HEK293 (cell line): Measurements from ENCODE around the gene UBE2Q2.
"Not testable (repeated sequence)": the region's sequence is repeated elsewhere in the genome, so short reads cannot be mapped to it uniquely, and the experiment has no call there.

Experiments used
- CTCF ChIA-PET: fragments of 350-600 bp; formaldehyde crosslinking; extraction: SDS; loops from one replicate; lab custom pipeline; 2021; ENCODE audit warnings: antibody characterized with exemption; lab: Yijun Ruan, JAX
- POLR2A ChIA-PET: fragments of 300-600 bp; formaldehyde crosslinking; extraction: SDS; loops from one replicate; lab custom pipeline; 2020; ENCODE audit warnings: antibody characterized with exemption, inconsistent platforms; lab: Yijun Ruan, JAX
- H3K27ac ChIP-seq: fragments of 200-500 bp; sonication (Bioruptor generic); 2 replicates; pipeline ENCODE4 v1.5.1; 2014; ENCODE audit warnings: low read depth, low read length, control low read depth, inconsistent platforms; ENCODE audit errors: extremely low read depth
- H3K36me3 ChIP-seq, 2 experiments: fragments of 200-500 bp in 1 of 2; sonication (Bioruptor generic) in 1 of 2; 1 replicate in 1 of 2; 2 replicates in 1 of 2; pipeline ENCODE4 v1.5.1; 2014 to 2017; ENCODE audit warnings: inconsistent platforms in 2 of 2, low read length in 2 of 2; ENCODE audit not compliant: control insufficient read depth in 2 of 2, insufficient read depth in 1 of 2
- H3K4me1 ChIP-seq: fragments of 200-500 bp; sonication (Bioruptor generic); 2 replicates; pipeline ENCODE4 v1.5.1; 2014; ENCODE audit warnings: mild to moderate bottlenecking, low read length, inconsistent platforms; ENCODE audit not compliant: control insufficient read depth, insufficient read depth
- H3K4me3 ChIP-seq: 2 replicates; pipeline ENCODE4 v1.5.1; 2011; ENCODE audit warnings: low read depth, mild to moderate bottlenecking, control low read depth, low read length, moderate library complexity
- H3K9me3 ChIP-seq: fragments of 200-500 bp; sonication (Bioruptor generic); 2 replicates; pipeline ENCODE4 v1.5.1; 2014; ENCODE audit warnings: low read depth, low read length, inconsistent platforms; ENCODE audit not compliant: control insufficient read depth, insufficient read depth
- BCL11A ChIP-seq: fragments of 450-650 bp; formaldehyde crosslinking; IDR thresholded peaks from 2 replicates; pipeline ENCODE4 v1.5.1; 2016; ENCODE audit warnings: low read depth, missing biosample characterization, missing genetic modification characterization
- MEIS1 ChIP-seq: sonication (generic); formaldehyde crosslinking; IDR thresholded peaks from 2 replicates; pipeline ENCODE4 v1.8.1; 2022; ENCODE audit warnings: missing genetic modification reagents, mild to moderate bottlenecking, borderline replicate concordance
- PRDM4 ChIP-seq: fragments of 450-650 bp; formaldehyde crosslinking; IDR thresholded peaks from 2 replicates; pipeline ENCODE4 v1.5.1; 2017; ENCODE audit warnings: missing biosample characterization, missing genetic modification characterization
- RBAK ChIP-seq: fragments of 450-650 bp; formaldehyde crosslinking; IDR thresholded peaks from 2 replicates; pipeline ENCODE4 v1.5.1; 2016; ENCODE audit warnings: missing biosample characterization, missing genetic modification characterization
- SALL2 ChIP-seq: fragments of 450-650 bp; formaldehyde crosslinking; IDR thresholded peaks from 2 replicates; pipeline ENCODE4 v1.5.0; 2017; ENCODE audit warnings: missing biosample characterization, mild to moderate bottlenecking, missing genetic modification characterization, borderline replicate concordance
- SP7 ChIP-seq: fragments of 450-650 bp; formaldehyde crosslinking; IDR thresholded peaks from 2 replicates; pipeline ENCODE4 v1.5.1; 2016; ENCODE audit warnings: missing biosample characterization, missing genetic modification characterization
- ZFP69B ChIP-seq: fragments of 450-650 bp; formaldehyde crosslinking; IDR thresholded peaks from 2 replicates; pipeline ENCODE4 v1.5.1; 2016; ENCODE audit warnings: missing biosample characterization, missing genetic modification characterization
- ZNF114 ChIP-seq: fragments of 450-650 bp; formaldehyde crosslinking; IDR thresholded peaks from 2 replicates; pipeline ENCODE4 v1.5.0; 2017; ENCODE audit warnings: missing biosample characterization, missing genetic modification characterization
- ZNF121 ChIP-seq: fragments of 450-650 bp; formaldehyde crosslinking; IDR thresholded peaks from 2 replicates; pipeline ENCODE4 v1.5.1; 2016; ENCODE audit warnings: missing biosample characterization, missing genetic modification characterization
- ZNF16 ChIP-seq: fragments of 450-650 bp; formaldehyde crosslinking; IDR thresholded peaks from 2 replicates; pipeline ENCODE4 v1.5.1; 2016; ENCODE audit warnings: low read depth, missing biosample characterization, missing genetic modification characterization
- ZNF19 ChIP-seq: fragments of 450-650 bp; formaldehyde crosslinking; IDR thresholded peaks from 2 replicates; pipeline ENCODE4; 2016; ENCODE audit warnings: missing biosample characterization, missing genetic modification characterization, low read depth
- ZNF37A ChIP-seq: fragments of 450-650 bp; IDR thresholded peaks from 2 replicates; pipeline ENCODE4 v1.5.1; 2018; ENCODE audit warnings: missing biosample characterization, missing genetic modification characterization
- ZNF426 ChIP-seq: fragments of 450-650 bp; formaldehyde crosslinking; IDR thresholded peaks from 2 replicates; pipeline ENCODE4 v1.5.1; 2017; ENCODE audit warnings: missing biosample characterization, missing genetic modification characterization, mild to moderate bottlenecking, inconsistent platforms, moderate library complexity
- ZXDB ChIP-seq: fragments of 450-650 bp; formaldehyde crosslinking; IDR thresholded peaks from 2 replicates; pipeline ENCODE4 v1.5.1; 2016; ENCODE audit warnings: missing biosample characterization, missing genetic modification characterization
- TF ChIP-seq, protein P1 (sequence below): fragments of 450-650 bp; formaldehyde crosslinking; IDR thresholded peaks from 2 replicates; pipeline ENCODE4 v1.5.1; 2016; ENCODE audit warnings: missing biosample characterization, missing genetic modification characterization
- TF ChIP-seq, protein P2 (sequence below): fragments of 450-650 bp; IDR thresholded peaks from 2 replicates; pipeline ENCODE4 v1.5.1; 2018; ENCODE audit warnings: missing biosample characterization, mild to moderate bottlenecking, missing genetic modification characterization
- TF ChIP-seq, protein P3 (sequence below): fragments of 450-650 bp; formaldehyde crosslinking; optimal IDR thresholded peaks from 2 replicates; pipeline ENCODE3; 2016; ENCODE audit warnings: missing biosample characterization, mild to moderate bottlenecking, missing genetic modification characterization
- TF ChIP-seq, protein P4 (sequence below): fragments of 450-650 bp; formaldehyde crosslinking; IDR thresholded peaks from 2 replicates; pipeline ENCODE4 v1.5.1; 2016; ENCODE audit warnings: missing biosample characterization, missing genetic modification characterization
- TF ChIP-seq, protein P5 (sequence below): fragments of 450-650 bp; formaldehyde crosslinking; IDR thresholded peaks from 2 replicates; pipeline ENCODE4 v1.5.1; 2016; ENCODE audit warnings: missing biosample characterization, missing genetic modification characterization

Gene UBE2Q2

DNA sequence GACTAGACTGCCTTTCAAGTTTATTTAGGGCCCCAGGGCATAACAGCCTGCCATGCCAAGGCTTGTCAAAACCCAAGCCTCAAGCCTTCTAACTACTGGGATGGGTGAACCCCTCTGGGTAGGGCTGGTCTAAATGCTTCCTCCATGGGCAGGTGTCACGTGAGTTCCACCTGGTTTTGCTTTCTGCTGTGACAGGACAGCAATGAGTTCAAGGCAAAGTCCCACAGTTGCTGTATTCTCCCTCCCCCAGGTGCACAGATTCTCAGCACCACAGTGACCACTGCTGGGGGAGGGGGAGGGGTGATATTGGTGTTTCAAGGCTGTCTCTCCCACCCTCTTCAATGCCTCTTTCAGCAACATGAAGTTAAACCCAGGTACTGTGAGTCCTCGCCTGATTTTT lies 46.9 kb upstream of the UBE2Q2 start (continued):
- TF ChIP-seq, protein P1, sequence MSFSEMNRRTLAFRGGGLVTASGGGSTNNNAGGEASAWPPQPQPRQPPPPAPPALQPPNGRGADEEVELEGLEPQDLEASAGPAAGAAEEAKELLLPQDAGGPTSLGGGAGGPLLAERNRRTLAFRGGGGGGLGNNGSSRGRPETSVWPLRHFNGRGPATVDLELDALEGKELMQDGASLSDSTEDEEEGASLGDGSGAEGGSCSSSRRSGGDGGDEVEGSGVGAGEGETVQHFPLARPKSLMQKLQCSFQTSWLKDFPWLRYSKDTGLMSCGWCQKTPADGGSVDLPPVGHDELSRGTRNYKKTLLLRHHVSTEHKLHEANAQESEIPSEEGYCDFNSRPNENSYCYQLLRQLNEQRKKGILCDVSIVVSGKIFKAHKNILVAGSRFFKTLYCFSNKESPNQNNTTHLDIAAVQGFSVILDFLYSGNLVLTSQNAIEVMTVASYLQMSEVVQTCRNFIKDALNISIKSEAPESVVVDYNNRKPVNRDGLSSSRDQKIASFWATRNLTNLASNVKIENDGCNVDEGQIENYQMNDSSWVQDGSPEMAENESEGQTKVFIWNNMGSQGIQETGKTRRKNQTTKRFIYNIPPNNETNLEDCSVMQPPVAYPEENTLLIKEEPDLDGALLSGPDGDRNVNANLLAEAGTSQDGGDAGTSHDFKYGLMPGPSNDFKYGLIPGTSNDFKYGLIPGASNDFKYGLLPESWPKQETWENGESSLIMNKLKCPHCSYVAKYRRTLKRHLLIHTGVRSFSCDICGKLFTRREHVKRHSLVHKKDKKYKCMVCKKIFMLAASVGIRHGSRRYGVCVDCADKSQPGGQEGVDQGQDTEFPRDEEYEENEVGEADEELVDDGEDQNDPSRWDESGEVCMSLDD: no peak

DNA sequence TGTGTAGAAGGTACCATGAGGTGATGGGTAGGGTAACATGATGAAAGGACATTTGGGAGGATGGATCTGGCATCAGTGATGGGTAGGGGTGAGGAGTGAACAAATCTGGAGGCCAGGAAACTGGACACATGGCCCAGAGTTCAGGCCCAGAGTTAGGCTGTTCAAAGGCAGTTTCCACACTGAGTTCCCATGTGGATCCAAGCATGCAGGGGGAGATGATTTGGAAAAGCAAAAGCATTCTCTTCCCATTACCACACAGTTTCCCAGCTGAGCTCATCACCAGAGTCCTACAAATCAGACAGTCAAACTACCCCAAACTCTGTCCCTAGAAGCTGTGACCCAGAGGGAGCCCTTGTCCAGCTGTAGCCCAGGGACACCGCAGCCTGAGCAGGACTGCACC lies 46.1 kb upstream of the UBE2Q2 start:
- H3K9me3 ChIP-seq, H3K4me3 ChIP-seq, H3K36me3 ChIP-seq, H3K27ac ChIP-seq, H3K4me1 ChIP-seq: not testable (repeated sequence)
- ChIA-PET CTCF (interaction anchor here (0.7 to 1.1 kb wide), 2 partner anchors 69 to 111 kb away, joined by 3 read pairs; no protein-coding TSS in a partner anchor), POLR2A (interaction anchor here (0.8 kb wide), 1 partner anchor 418 kb away, joined by 4 read pairs; no protein-coding TSS in a partner anchor)

GRCh38 chr15:75799190-75799589 lies 44.1 kb upstream of the UBE2Q2 start:
- Histone ChIP-seq H3K9me3 (no peaks in the 10 kb centered on the region), H3K4me3 (no peak overlapping the region), H3K4me1 (no peaks in the 10 kb centered on the region), H3K36me3 (no peaks in the 10 kb centered on the region), H3K27ac (no peak overlapping the region)
- CTCF ChIA-PET: interaction anchor here (0.6 to 6.1 kb wide), 5 partner anchors 15 to 119 kb away, joined by 3 to 65 read pairs (median 20); no protein-coding TSS in a partner anchor
- POLR2A ChIA-PET: no interaction called here
- TF ChIP-seq, protein P2, sequence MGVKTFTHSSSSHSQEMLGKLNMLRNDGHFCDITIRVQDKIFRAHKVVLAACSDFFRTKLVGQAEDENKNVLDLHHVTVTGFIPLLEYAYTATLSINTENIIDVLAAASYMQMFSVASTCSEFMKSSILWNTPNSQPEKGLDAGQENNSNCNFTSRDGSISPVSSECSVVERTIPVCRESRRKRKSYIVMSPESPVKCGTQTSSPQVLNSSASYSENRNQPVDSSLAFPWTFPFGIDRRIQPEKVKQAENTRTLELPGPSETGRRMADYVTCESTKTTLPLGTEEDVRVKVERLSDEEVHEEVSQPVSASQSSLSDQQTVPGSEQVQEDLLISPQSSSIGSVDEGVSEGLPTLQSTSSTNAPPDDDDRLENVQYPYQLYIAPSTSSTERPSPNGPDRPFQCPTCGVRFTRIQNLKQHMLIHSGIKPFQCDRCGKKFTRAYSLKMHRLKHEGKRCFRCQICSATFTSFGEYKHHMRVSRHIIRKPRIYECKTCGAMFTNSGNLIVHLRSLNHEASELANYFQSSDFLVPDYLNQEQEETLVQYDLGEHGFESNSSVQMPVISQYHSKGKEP (tag by site-specific recombination): no peak
- TF ChIP-seq ZNF114 (no peak), PRDM4 (tag by site-specific recombination) (no peak), ZNF19 (no peak), BCL11A (tag by site-specific recombination) (no peak), ZXDB (no peak), MEIS1 (no peak), SP7 (tag by site-specific recombination) (no peak), ZFP69B (tag by site-specific recombination) (no peak), ZNF16 (tag by site-specific recombination) (no peak), RBAK (tag by site-specific recombination) (no peak), ZNF121 (tag by site-specific recombination) (no peak), SALL2 (tag by site-specific recombination) (no peak), ZNF37A (no peak), ZNF426 (tag by site-specific recombination) (no peak)
- TF ChIP-seq, protein P3, sequence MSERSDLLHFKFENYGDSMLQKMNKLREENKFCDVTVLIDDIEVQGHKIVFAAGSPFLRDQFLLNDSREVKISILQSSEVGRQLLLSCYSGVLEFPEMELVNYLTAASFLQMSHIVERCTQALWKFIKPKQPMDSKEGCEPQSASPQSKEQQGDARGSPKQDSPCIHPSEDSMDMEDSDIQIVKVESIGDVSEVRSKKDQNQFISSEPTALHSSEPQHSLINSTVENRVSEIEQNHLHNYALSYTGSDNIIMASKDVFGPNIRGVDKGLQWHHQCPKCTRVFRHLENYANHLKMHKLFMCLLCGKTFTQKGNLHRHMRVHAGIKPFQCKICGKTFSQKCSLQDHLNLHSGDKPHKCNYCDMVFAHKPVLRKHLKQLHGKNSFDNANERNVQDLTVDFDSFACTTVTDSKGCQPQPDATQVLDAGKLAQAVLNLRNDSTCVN (tag by site-specific recombination): no peak
- TF ChIP-seq, protein P4, sequence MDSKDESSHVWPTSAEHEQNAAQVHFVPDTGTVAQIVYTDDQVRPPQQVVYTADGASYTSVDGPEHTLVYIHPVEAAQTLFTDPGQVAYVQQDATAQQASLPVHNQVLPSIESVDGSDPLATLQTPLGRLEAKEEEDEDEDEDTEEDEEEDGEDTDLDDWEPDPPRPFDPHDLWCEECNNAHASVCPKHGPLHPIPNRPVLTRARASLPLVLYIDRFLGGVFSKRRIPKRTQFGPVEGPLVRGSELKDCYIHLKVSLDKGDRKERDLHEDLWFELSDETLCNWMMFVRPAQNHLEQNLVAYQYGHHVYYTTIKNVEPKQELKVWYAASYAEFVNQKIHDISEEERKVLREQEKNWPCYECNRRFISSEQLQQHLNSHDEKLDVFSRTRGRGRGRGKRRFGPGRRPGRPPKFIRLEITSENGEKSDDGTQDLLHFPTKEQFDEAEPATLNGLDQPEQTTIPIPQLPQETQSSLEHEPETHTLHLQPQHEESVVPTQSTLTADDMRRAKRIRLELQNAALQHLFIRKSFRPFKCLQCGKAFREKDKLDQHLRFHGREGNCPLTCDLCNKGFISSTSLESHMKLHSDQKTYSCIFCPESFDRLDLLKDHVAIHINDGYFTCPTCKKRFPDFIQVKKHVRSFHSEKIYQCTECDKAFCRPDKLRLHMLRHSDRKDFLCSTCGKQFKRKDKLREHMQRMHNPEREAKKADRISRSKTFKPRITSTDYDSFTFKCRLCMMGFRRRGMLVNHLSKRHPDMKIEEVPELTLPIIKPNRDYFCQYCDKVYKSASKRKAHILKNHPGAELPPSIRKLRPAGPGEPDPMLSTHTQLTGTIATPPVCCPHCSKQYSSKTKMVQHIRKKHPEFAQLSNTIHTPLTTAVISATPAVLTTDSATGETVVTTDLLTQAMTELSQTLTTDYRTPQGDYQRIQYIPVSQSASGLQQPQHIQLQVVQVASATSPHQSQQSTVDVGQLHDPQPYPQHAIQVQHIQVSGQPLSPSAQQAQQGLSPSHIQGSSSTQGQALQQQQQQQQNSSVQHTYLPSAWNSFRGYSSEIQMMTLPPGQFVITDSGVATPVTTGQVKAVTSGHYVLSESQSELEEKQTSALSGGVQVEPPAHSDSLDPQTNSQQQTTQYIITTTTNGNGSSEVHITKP (tag by site-specific recombination): no peak
- TF ChIP-seq, protein P5, sequence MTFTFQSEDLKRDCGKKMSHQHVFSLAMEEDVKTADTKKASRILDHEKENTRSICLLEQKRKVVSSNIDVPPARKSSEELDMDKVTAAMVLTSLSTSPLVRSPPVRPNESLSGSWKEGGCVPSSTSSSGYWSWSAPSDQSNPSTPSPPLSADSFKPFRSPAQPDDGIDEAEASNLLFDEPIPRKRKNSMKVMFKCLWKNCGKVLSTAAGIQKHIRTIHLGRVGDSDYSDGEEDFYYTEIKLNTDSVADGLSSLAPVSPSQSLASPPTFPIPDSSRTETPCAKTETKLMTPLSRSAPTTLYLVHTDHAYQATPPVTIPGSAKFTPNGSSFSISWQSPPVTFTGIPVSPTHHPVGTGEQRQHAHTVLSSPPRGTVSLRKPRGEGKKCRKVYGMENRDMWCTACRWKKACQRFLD: no peak
